H1 (cell line): ENCODE data around the gene TMEM179B. TPM values are rescaled to one million over a fixed set of nuclear protein-coding genes. Genes with fewer than 3 reads are reported as not detected.
A peak's percentile ranks its signal among the peaks of the same experiment; 100 is the strongest.

ENCODE experiments used
- CREB1 ChIP-seq: IDR thresholded peaks from 2 replicates; pipeline ENCODE4 v1.6.1; 2012; ENCODE audit warnings: inconsistent platforms
- polyA plus RNA-seq, 7 experiments: library from polyadenylated mRNA; depleted of rRNA in 3 of 7; stranded (reverse) in 5 of 7; unstranded in 2 of 7; fragments of >200 nt in 5 of 7; fragments of 200-250 nt in 2 of 7; gene quantifications; 1 replicate in 5 of 7; 2 replicates in 1 of 7; 4 replicates in 1 of 7; pipeline versions ENCODE4 v1.2.1 to v1.2.3, GENCODE V29; 2011 to 2013; ENCODE audit warnings: missing spikeins in 2 of 7, mixed read lengths in 2 of 7
- total RNA-seq: library from RNA; stranded (reverse); fragmentation: NEBNext Ultra II Directional; extraction: Animal tissue kit (Norgen Biotek cat#: 25700); gene quantifications from 2 replicates; pipeline ENCODE4 v1.2.1, GENCODE V29; 2021

The TMEM179B gene
- total and polyA plus RNA-seq, 2 of the 8 experiments (the other 6 are each of a cell fraction or from before 2014, with no cell fraction given): 18.6 to 62.2 TPM

GRCh38 chr11:62787005-62787759, at the start of gene TMEM179B (continued):
- TF ChIP-seq CREB1: peak; percentile 95
